ENCODE measurements around the gene RRP8.

GRCh38 chr11:6596239-6596877 is 7.1 kb downstream of the RRP8 start:
- TF ChIP-seq CTCF (IDR thresholded peaks at IDR 0.05), result no peak
- no peak for TF ChIP-seq POLR2A (IDR thresholded peaks at IDR 0.05)
